Measurements from ENCODE around the gene SYNGR1.
A peak's percentile ranks its signal among the peaks of the same experiment; 100 is the strongest.
"Not testable (repeated sequence)": the region's sequence is repeated elsewhere in the genome, so short reads cannot be mapped to it uniquely, and the experiment has no call there.

SYNGR1 gene

DNA sequence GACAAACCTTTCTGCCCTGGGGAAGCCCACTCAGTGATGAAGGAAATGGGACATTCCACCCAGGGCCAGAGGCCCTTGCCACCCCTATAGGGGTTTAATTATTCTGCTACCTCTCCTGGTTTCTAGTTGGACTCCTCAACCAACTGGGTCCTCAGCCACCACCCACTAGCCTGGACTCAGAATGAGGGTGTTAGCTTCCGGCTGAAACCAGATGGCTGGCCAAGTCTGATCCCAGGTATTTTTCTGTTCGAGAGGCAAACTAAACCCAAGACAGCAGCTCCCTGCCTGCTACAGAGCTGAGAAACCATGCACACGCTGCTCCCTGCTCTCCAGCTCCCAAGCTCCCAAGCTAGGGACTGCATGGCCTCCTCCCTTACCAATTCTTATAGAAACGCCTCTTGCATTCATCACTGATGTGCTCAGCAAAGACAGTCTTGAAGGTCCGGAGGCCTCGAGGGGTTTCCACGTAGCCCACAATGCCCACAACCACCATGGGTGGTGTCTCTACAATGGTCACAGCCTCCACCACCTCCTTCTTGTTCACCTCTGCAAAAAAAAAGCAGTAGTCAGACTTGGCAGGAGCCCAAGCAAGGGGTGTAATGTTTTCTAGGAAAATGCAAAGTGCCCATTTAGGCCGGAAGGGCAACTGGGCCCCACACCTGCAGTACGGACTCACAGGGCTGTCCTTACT is 32.6 kb upstream of the SYNGR1 start:
- DNase-seq = no peak

DNA sequence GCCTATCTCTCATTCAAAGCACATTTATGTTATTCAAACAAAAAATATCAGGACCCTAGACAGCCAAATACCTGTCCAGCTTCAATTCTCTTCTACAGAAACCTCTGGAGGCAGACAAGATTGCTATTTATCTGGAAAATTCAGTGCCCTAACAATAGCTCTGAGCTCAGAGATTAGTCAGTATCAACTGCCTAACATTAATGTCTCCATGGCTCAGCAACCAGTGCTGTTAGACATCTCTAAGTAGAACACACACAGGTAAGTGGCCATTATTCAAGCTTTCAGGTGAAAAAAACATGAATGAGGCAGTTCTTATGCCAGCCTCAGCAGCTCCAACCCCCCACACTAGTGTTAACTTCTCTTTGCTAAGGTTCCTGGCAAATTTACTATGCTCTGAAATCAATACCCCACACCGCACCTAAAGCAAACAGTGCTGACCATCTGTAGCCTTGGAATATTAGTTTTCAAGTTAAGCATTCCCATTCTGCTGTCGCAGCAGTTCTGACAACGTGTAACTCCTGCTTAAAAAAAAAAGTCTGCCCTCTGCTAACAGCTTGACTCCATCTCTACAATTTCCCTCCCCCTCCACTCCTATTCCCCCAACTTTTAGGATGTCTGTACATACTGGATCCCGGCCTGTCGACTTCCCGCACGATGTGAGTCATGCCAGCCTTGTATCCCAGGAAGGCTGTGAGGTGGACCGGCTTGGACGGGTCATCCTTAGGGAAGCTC is 31.9 kb upstream of the SYNGR1 start:
- DNase-seq = no peak

DNA sequence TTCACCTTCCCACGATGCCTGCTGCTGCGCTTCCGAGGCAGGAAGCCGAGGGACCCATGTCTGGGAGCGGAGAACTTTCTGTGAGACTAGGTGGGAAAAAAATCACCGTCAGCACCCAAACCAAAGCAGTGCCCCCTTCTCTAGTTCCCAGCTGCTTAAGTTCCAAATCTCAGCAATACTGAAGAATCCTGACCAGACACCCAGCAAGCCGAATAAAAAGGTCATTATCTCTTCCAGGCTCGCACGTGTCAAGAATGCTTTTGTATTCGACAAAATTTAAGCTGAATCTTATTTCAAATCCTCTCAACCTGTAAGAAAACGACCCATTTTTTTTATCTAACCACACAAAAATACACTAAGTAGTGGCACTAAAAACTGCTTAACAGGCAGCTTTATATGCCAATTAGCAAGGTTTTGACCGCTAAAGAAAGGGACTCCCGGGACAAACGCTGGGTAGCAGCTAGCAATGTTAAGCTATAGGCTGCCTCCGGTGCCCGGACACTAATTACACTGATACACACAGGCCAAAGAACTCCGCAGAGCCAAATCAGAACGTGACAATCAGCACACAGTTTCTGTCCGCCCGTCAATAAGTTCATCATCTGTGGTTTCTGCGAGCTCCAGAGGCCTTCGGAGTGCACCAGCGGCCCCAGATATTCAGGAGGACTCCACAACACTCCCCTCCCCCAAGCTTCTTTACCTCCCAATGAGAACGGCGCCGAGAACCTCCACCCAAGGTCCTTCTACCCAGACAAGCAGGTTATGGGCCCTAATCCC is 31.1 kb upstream of the SYNGR1 start:
- peak; percentile 36 for DNase-seq

DNA sequence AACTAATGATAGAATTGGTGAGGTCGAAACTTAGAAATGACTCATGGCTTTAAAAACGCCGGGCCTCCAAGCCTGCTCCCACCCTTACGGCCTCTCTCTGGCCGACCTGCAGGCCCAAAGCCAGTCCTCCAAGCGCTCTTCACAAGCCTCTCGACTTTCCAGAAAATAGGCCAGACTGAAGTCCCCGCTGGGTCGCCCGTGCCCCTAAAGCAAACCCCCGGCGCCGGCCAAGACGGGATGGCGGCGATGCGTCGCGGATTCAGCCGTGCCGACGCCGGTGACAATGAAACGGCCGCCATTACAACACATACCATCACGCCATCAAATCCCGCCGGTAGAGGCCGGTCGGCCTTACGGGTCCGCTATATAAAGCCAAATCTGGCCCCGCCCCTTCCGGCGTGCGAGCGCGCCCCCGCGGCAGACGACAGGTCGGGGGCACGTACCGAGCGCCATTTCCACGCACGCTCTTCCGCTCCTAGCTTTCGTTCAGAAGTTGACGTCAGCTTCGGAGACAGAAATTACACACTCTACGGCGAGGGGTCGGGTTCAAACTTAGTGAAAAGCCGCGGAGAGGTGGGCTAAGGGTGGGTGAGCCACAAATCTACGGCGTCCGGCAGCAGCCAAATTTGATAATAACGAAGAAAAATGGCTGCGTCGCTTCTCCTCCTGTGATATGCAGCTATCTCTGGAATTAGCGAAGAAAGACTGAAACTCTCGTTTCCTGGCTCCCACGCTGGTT is 30.3 kb upstream of the SYNGR1 start, which contains the start of gene RPL3:
Gene RPL3 (minus strand): TSS at position 340 of the 739 bp plus-strand sequence. CDS start 26 bp downstream, at position 314.
- peak; percentile 98 for DNase-seq

DNA sequence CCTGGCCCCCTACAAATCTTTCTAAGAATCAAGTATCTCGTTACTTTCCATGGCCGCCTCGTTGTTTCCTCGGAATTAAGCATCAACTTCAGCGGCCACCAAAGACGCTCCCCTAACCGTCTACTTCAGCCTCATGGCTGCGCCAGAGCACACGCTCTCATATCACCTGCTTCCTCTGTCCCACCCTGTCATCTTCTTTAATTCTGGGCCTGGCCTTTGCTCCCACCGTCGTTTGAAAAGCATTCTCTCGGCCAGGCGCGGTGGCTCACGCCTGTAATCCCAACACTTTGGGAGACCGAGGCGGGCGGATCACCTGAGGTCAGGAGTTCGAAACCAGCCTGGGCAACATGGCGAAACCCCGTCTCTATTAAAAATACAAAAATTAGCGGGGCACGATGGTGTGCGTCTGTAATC is 29.2 kb upstream of the SYNGR1 start:
- not testable (repeated sequence) for DNase-seq

DNA sequence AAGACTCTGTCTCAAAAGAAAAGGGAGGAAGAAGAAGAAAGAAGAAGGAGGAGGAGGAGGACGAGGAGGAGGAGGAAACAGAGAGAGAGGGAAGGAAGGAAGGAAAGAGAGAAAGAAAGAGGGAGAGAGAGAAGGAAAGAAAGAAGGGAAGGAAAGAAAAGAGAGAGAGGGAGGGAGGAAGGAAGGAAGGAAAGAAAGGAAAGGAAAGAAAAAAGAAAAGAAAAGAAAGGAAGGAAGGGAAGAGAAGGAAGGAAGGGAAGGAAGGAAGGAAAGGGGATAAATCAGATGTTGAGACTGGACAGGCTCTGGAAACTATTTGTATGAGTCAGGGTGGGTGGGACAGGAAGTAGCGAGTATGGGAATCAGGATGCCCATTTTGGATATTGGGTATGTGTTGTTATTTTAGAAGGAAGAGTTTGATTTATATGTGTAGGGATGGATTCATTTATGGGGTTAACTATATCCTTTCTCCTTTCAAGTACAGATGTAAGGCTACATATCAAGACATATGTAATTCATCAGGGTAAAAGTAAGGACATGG is 24.3 kb upstream of the SYNGR1 start:
- DNase-seq = no peak

DNA sequence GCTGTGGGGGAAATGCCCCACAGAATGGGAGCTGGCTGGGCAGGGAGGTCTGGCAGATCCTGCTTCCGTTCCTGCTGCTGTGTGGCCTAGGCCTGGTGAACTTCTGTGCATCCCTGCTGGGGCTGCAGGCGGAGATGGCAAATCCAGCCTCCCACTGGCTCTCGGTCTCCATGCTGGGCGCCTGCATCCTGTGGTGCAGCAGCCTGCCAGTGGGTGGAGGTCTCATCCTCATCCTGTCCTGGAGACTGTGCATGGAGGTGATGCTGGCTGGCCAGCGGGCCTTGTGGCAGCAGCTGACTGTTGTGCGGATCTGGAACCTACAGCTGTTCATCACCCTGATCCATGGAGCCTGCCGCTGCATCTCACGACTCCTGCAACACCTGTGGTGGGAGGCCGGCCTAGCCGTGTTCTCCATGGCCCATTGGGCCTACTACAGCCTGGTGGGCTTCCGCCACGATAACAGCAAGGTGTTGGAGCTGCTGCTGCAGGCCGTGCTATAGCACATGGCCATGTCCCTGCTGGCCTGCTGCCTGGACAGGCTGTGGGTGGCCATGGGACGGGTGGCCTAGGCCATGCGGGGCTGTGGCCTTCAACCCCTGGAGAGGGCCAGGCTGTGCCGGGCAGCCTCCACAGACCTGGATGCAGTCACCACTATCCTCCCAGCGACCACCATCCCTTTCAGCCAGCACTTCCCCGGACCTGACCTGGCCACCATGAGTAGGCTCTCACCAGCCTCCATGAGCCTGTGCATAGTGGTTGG is 21.6 kb upstream of the SYNGR1 start:
- no peak for DNase-seq

DNA sequence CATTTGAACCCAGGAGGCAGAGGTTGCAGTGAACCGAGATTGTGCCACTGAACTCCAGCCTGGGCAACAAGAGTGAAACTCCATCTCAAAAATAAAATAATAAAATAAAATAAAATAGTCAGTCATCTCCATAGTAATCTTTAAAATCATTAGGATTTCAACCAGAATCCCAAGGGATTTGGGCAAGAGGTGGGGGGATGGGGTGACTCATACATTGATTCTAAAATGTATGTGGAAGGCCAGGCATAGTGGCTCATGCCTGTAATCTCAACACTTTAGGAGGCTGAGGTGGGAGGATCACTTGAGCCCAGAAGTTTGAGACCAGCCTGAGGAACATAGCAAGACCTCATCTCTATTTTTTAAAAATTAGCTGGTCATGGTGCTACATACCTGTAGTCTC is 19.2 kb upstream of the SYNGR1 start:
- DNase-seq = not testable (repeated sequence)

DNA sequence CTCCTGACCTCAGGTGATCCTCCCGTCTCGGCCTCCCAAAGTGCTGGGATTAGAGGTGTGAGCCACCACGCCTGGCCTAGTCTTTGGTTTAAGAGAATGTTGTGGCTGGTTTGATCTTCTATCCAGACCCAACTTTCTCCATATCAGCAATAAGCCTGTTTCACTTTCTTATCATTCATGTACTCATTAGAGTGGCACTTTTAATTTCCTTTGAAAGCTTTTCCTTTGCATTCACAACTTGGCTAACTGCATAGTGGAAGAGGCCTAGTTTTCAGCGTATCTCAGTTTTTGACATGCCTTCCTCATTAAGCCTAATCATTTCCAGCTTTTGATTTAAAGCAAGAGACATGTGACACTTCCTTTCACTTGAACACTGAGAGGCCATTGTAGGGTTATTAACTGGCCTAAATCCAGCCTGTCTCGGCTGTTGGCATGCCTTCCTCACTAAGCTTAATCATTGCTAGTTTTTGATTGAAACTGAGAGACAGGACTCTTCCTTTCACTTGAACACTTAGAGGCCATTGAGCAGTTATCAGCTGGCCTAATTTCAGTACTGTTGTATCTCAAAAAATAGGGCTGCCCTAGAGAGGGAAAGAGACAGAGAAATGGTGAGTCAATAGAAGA is 17.2 kb upstream of the SYNGR1 start:
- no peak for DNase-seq

DNA sequence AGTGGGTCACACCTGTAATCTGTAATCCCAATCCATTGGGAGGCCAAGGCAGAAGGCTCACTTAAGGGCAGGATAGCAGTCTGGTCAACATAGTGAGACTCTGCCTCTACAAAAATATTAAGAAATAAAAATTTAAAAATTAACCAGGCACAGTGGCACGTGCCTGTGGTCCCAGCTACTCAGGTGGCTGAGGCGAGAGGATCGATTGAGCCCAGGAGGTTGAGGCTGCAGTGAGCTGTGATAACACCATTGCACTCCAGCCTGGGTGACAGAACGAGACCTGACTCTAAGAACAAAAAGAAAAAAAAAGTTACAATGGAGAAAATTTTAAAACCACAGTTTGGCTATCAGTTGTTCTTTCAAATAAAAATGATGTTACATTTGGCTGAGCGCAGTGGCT is 13.4 kb upstream of the SYNGR1 start:
- DNase-seq = no peak

- DNase-seq = not testable (repeated sequence)
Observed at GRCh38 chr22:39339775-39340174, 10.0 kb upstream of the SYNGR1 start.

DNA sequence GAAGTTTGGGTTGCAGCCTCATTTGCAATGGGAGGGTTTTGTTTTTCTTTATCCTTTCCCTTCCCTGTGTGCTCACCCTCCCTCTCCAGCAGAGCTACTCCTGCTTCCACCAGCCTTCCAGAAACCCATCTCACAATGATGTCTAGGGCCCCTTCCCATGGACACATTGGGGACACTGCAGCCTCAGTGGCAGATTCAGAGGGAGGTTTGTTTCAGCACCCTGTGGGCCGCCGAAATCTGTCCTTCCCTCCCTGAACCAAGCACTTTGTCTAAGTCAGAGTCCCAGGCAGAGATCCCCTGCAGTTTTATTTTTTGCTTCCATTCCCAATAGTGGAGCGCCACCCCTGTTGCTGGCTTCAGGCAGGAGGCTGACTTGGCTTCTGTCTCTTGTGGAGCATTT is 8.6 kb upstream of the SYNGR1 start:
- no peak for DNase-seq

DNA sequence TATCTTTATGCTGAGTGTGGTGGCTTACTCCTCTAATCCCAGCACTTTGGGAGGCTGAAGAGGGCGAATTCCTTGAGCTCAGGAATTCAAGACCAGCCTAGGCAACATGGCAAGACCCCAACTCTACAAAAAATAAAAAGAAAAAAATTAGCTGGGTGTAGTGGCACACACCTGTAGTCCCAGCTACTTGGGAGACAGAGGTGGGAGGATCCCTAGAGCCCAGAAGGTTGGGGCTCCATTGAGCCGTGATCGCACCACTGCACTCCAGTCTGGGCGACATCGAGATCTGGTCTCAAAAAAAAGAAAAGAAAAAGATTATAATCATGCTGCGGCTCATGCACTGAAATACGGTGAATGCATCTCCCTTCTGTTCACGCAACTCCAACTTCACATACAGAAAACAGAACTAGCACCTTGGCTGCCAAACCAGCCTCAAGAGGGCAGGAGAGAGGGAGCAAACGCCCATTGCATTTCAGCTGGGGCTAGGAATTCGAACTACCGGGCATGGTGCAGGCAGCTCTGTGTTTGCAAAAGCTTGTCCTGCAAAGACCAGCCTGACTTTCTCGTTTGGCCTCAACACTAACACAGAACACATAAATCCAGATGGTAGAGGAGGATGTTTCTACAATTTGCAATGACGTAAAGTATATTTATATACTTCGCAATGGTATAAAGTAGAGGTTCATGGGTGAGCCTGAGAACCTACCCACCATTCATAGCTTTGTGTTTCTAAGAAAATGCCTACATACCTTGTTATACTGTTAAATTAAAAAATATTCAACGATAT is 6.3 kb upstream of the SYNGR1 start:
- peak; percentile 50 for DNase-seq

DNA sequence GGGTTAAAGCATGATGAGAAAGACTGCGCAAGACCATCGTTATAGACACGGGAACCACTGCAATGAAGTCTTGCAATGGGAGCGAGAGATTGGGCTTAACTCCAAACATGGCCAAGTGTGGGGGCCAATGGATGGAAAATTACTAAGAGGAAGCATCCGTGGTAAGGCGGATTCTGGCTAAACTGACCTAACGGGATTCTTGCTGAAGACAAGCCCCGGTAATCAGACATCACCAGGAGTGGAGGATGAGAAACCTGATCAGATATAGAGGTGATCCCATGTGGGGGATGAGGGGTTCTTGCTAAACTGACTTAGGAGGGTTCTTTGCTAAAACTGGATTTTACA is 5.8 kb upstream of the SYNGR1 start:
- DNase-seq = no peak

- DNase-seq = no peak
Observed at GRCh38 chr22:39345231-39345630, 4.6 kb upstream of the SYNGR1 start.

- no peak for DNase-seq
Observed at GRCh38 chr22:39348909-39349505, 784 bp upstream of the SYNGR1 start.

DNA sequence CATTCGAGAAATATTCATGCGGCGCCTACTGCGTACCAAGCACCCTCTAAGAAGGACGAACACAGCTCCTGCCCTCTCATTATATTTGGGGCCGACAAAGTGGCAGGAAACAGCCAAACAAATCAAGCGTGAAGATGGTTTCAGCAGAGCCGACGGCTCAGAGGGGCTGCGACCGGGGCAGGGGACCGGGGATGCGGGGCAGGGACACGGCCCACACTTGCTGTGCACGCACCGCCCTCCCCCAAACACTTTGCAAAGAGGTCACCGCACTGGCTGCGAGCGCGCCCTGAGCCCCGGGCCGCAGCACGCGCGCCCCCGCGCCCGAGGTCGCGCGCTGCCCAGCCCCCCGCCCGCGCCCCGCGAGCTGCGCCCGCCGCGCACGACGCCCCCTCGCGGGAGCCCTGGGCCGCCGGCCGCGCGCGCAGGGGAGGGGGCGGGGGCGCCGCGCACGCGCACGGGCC is 255 bp upstream of the SYNGR1 start:
- no peak for DNase-seq

DNA sequence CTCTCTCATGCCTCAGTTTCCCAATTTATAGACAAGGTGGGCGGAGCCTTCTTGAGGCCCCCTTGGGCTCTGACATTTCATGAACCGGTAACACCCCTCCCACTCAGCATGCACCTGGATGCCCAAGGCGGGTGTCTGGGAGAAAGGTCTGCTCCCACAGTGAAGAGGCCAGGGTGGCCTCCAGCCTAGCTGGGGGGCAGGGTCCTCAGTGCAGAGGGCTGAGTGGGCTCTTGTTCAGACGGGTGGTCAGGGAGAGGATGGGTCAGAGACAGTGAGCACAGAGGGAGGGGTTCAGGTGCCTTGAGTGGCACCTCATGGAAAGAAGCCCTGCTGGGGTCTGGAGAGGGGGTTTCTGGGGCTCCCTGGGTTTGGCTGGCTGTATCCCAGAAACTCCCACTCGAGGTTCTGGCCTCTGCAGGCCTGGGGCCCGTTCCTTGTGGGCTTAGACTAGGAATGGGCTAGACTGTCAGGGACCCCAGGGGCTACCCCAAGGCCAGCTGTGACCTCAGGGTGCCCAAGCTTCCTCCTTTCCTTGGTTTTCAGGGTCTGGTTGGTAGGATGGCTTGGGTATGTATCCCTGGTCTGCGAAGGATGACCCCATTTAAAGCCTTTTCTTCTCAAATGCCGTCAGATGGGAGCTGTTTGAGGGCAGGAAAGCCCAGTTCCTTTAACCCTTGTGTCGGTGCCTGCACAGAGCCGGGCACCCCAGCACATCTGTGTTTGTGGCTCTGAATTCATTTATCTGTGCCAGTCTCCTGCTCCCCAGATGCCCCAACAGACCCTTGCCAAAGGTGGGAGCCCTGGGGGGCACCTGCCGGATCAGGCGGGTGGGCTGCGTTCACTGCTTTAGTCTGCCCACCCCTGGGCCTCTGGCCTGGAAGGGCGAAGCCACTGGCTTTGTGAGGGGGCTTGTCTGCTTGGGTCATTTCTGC is 1.2 kb downstream of the SYNGR1 start:
- DNase-seq = no peak

DNA sequence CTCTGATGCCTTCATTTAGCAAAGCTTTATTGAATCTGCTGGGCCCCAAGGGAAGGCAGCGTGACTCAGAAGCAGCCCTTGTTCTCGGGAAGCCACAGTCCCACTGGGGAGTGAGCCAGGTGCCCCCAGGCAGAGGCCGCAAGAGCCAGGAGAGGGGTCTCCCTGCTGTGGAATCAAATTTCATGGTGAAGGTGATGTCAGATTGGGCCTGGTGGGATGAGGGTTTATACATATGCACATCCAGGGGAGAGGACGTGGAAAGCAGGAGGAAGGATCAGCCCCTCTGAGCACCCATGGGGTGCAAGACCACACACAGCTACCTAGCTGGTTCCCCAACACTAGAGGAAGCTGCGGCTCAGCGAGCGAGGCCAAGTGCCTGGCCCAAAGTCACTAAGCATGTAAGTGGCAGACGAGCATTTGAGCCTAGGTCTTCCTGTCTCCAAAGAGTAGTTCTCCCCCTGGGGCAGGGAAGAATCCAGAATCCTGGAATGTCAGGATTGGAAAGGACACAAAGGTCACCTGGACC is 2.0 kb downstream of the SYNGR1 start:
- no peak for DNase-seq
